WTC11 (cell line): ENCODE measurements around the gene MRAS. TPM values are rescaled to one million over a fixed set of nuclear protein-coding genes. Genes with fewer than 3 reads are reported as not detected.

Source experiments
- ATAC-seq: fragments of 200-7000 bp; cut with Tn5 transposase; 2 replicates; pipeline ENCODE4 v1.10.0; 2021; ENCODE audit warnings: mild to moderate bottlenecking, moderate library complexity
- CTCF ChIA-PET: fragments of 300-600 bp; sonication (Branson Sonifier 250); formaldehyde crosslinking; loops from one replicate; lab custom pipeline; 2021; ENCODE audit warnings: antibody characterized with exemption; lab: Charles Lee
- POLR2A ChIA-PET: fragments of 350-600 bp; sonication (Branson Sonifier 250); formaldehyde crosslinking; loops from one replicate; lab custom pipeline; 2021; ENCODE audit warnings: antibody characterized with exemption; lab: Charles Lee
- DNase-seq: peaks from one replicate; pipeline ENCODE4 v3.0.0; 2021; ENCODE audit warnings: low spot score
- H3K27ac Mint-ChIP-seq: 2 replicates; pipeline ENCODE4 v1.8.0; 2021; ENCODE audit warnings: mixed read lengths
- H3K27me3 Mint-ChIP-seq: 2 replicates; pipeline ENCODE4 v1.8.0; 2021; ENCODE audit warnings: low read depth, mild to moderate bottlenecking, moderate library complexity, mixed read lengths
- H3K36me3 Mint-ChIP-seq: 2 replicates; pipeline ENCODE4 v1.8.0; 2021; ENCODE audit warnings: mixed read lengths
- H3K4me1 Mint-ChIP-seq: 2 replicates; pipeline ENCODE4 v1.8.0; 2022; ENCODE audit warnings: mixed read lengths
- H3K4me3 Mint-ChIP-seq: 2 replicates; pipeline ENCODE4 v1.8.0; 2021; ENCODE audit warnings: mild to moderate bottlenecking, moderate library complexity, mixed read lengths
- H3K9me3 Mint-ChIP-seq: 2 replicates; pipeline ENCODE4 v1.8.0; 2021; ENCODE audit warnings: mixed read lengths
- CDX4 ChIP-seq: fragments of 250-450 bp; sonication (Bioruptor Pico); IDR thresholded peaks from 2 replicates; pipeline ENCODE4 v1.9.0; 2021; ENCODE audit warnings: moderate library complexity, mild to moderate bottlenecking, inconsistent platforms, borderline replicate concordance
- CREB1 ChIP-seq: sonication (generic); formaldehyde crosslinking; IDR thresholded peaks from 2 replicates; pipeline ENCODE4 v1.8.0; 2023; ENCODE audit warnings: mild to moderate bottlenecking, missing genetic modification reagents
- CREM ChIP-seq: sonication (generic); formaldehyde crosslinking; IDR thresholded peaks from 2 replicates; pipeline ENCODE4 v1.8.1; 2022; ENCODE audit warnings: mild to moderate bottlenecking, missing genetic modification reagents, moderate library complexity
- IRF2 ChIP-seq: sonication (generic); formaldehyde crosslinking; IDR thresholded peaks from 2 replicates; pipeline ENCODE4 v1.8.0; 2022; ENCODE audit warnings: low read depth, missing genetic modification reagents, borderline replicate concordance
- KAT7 ChIP-seq: sonication (generic); formaldehyde crosslinking; IDR thresholded peaks from 2 replicates; pipeline ENCODE4 v1.8.1; 2023; ENCODE audit warnings: missing genetic modification reagents, mild to moderate bottlenecking, borderline replicate concordance
- MAX ChIP-seq: sonication (generic); formaldehyde crosslinking; IDR thresholded peaks from 2 replicates; pipeline ENCODE4 v1.8.0; 2022; ENCODE audit warnings: mild to moderate bottlenecking, missing genetic modification reagents
- MLX ChIP-seq: sonication (generic); formaldehyde crosslinking; IDR thresholded peaks from 2 replicates; pipeline ENCODE4 v1.8.1; 2023; ENCODE audit warnings: mild to moderate bottlenecking, missing genetic modification reagents, moderate library complexity
- MYBL2 ChIP-seq: sonication (generic); formaldehyde crosslinking; IDR thresholded peaks from 2 replicates; pipeline ENCODE4 v1.8.1; 2023; ENCODE audit warnings: mild to moderate bottlenecking, moderate library complexity, missing genetic modification reagents
- NR2C2 ChIP-seq: sonication (generic); formaldehyde crosslinking; IDR thresholded peaks from 2 replicates; pipeline ENCODE4 v1.8.0; 2022; ENCODE audit warnings: mild to moderate bottlenecking, missing genetic modification reagents
- RORB ChIP-seq: fragments of 250-450 bp; sonication (Bioruptor Pico); IDR thresholded peaks from 2 replicates; pipeline ENCODE4 v1.9.0; 2021; ENCODE audit warnings: mild to moderate bottlenecking
- SMAD3 ChIP-seq: sonication (generic); formaldehyde crosslinking; IDR thresholded peaks from 2 replicates; pipeline ENCODE4 v1.8.0; 2022; ENCODE audit warnings: missing genetic modification reagents, mild to moderate bottlenecking, borderline replicate concordance
- SOX15 ChIP-seq: fragments of 250-450 bp; sonication (Bioruptor Pico); IDR thresholded peaks from 2 replicates; pipeline ENCODE4 v1.9.0; 2021; ENCODE audit warnings: mild to moderate bottlenecking
- TEAD1 ChIP-seq: sonication (generic); formaldehyde crosslinking; IDR thresholded peaks from 2 replicates; pipeline ENCODE4 v1.8.0; 2022; ENCODE audit warnings: mild to moderate bottlenecking, missing genetic modification reagents
- TEAD4 ChIP-seq: sonication (generic); formaldehyde crosslinking; IDR thresholded peaks from 2 replicates; pipeline ENCODE4 v1.8.0; 2022; ENCODE audit warnings: mild to moderate bottlenecking, missing genetic modification reagents
- TP53 ChIP-seq: sonication (generic); formaldehyde crosslinking; IDR thresholded peaks from 2 replicates; pipeline ENCODE4 v1.8.1; 2023; ENCODE audit warnings: mild to moderate bottlenecking, missing genetic modification reagents
- USF1 ChIP-seq: sonication (generic); formaldehyde crosslinking; IDR thresholded peaks from 2 replicates; pipeline ENCODE4 v1.8.0; 2022; ENCODE audit warnings: mild to moderate bottlenecking, missing genetic modification reagents
- ZBTB21 ChIP-seq: sonication (generic); formaldehyde crosslinking; IDR thresholded peaks from 2 replicates; pipeline ENCODE4 v1.8.1; 2023; ENCODE audit warnings: mild to moderate bottlenecking, missing genetic modification reagents, borderline replicate concordance
- ZNF219 ChIP-seq: sonication (generic); formaldehyde crosslinking; IDR thresholded peaks from 2 replicates; pipeline ENCODE4 v1.8.0; 2023; ENCODE audit warnings: missing genetic modification reagents, mild to moderate bottlenecking, borderline replicate concordance
- ZNF281 ChIP-seq: sonication (generic); formaldehyde crosslinking; IDR thresholded peaks from 2 replicates; pipeline ENCODE4 v1.8.0; 2023; ENCODE audit warnings: mild to moderate bottlenecking, missing genetic modification reagents
- ZNF425 ChIP-seq: fragments of 250-450 bp; sonication (Bioruptor Pico); conservative IDR thresholded peaks from 2 replicates; pipeline ENCODE4 v1.9.0; 2021; ENCODE audit warnings: mild to moderate bottlenecking
- ZNF512 ChIP-seq: sonication (generic); formaldehyde crosslinking; IDR thresholded peaks from 2 replicates; pipeline ENCODE4 v1.8.1; 2022; ENCODE audit warnings: missing genetic modification reagents, borderline replicate concordance
- total RNA-seq: library from RNA; stranded (reverse); gene quantifications from 3 replicates; pipeline ENCODE4 v1.2.3, GENCODE V29; 2021

Gene MRAS
- total RNA-seq, 1 experiment from 2014 or later: 14.8 TPM

GRCh38 chr3:138344754-138345153 is 3.6 kb upstream of the MRAS start (continued):
- no peak for TF ChIP-seq ZNF281 (CRISPR knock-in tag)

GRCh38 chr3:138348754-138349739 is 668 bp downstream of the MRAS start:
- ChIA-PET POLR2A (interaction anchor here (1.1 kb wide), 1 partner anchor 85 kb away, joined by 4 read pairs; the partner anchor contains the start of gene ESYT3), CTCF (interaction anchor here (0.8 to 2.8 kb wide), 16 partner anchors 13 to 567 kb away, joined by 3 to 19 read pairs (median 4); partner anchors contain the start of gene ESYT3)
- ATAC-seq (peak; percentile 37), DNase-seq (peak; percentile 20)
- peaks cover 6% of the 10 kb centered on the region; the same call in 1 of the 2 replicates for H3K9me3 Mint-ChIP-seq
- H3K4me3 Mint-ChIP-seq: peak overlapping the region; percentile 74
- no peaks in the 10 kb centered on the region for H3K36me3 Mint-ChIP-seq
- H3K27me3 Mint-ChIP-seq: peaks cover 15% of the 10 kb centered on the region
- no peak overlapping the region for H3K27ac Mint-ChIP-seq
- peaks cover 17% of the 10 kb centered on the region for H3K4me1 Mint-ChIP-seq
- TF ChIP-seq SMAD3 (CRISPR knock-in tag) (no peak), ZBTB21 (CRISPR knock-in tag) (0 out of 2 replicates have a peak, but pooled peaks have one; percentile 10), MAX (CRISPR knock-in tag) (no peak)

- Mint-ChIP-seq H3K36me3 (no peaks in the 10 kb centered on the region), H3K27ac (no peak overlapping the region), H3K27me3 (peaks cover 15% of the 10 kb centered on the region), H3K4me3 (peak overlapping the region; percentile 9; the same call in 1 of the 2 replicates), H3K9me3 (peaks cover 6% of the 10 kb centered on the region; the same call in 1 of the 2 replicates), H3K4me1 (peaks cover 17% of the 10 kb centered on the region)
- no peak for TF ChIP-seq ZNF425 (CRISPR knock-in tag)
- no peak for TF ChIP-seq MLX (CRISPR knock-in tag)
- TF ChIP-seq CREB1 (CRISPR knock-in tag): no peak
- no peak for TF ChIP-seq CREM (CRISPR knock-in tag)
- TF ChIP-seq USF1 (CRISPR knock-in tag): no peak
- no peak for TF ChIP-seq SOX15 (CRISPR knock-in tag)
- no peak for TF ChIP-seq CDX4 (CRISPR knock-in tag)
- no peak for TF ChIP-seq TEAD4 (CRISPR knock-in tag)
- no peak for TF ChIP-seq NR2C2 (CRISPR knock-in tag)
- no peak for TF ChIP-seq TEAD1 (CRISPR knock-in tag)
- TF ChIP-seq KAT7 (CRISPR knock-in tag): no peak
- TF ChIP-seq RORB: no peak
- no peak for TF ChIP-seq ZNF512
- TF ChIP-seq TP53 (CRISPR knock-in tag): no peak
- no peak for TF ChIP-seq IRF2 (CRISPR knock-in tag)
- TF ChIP-seq ZNF219 (CRISPR knock-in tag): no peak
- TF ChIP-seq MYBL2 (CRISPR knock-in tag): no peak
- POLR2A ChIA-PET: no interaction called here
- CTCF ChIA-PET: interaction anchor here (0.6 to 2.8 kb wide), 13 partner anchors 14 to 280 kb away, joined by 3 to 19 read pairs (median 4); partner anchors contain the start of gene ESYT3
- DNase-seq (no peak), ATAC-seq (no peak)
These were observed 1.7 kb downstream of the MRAS start for GRCh38 chr3:138349926-138350665.
